HepG2 (cell line): ENCODE data around the gene HHIPL2. TPM values are rescaled to one million over a fixed set of nuclear protein-coding genes. Genes with fewer than 3 reads are reported as not detected.

ENCODE experiments used
- ATAC-seq: fragments of 200-7000 bp; cut with Tn5 transposase; 3 replicates; pipeline ENCODE4 v1.9.1; 2020; ENCODE audit warnings: mild to moderate bottlenecking, moderate library complexity
- BruUV-seq: library from RNA; stranded (reverse); fragments of 400-500 nt; replicated peaks from 2 replicates; lab custom pipeline; 2021; lab: Mats Ljungman, UMichigan
- CTCF ChIA-PET: fragments of 300-600 bp; formaldehyde crosslinking; extraction: SDS; loops from one replicate; lab custom pipeline; 2021; ENCODE audit warnings: low total read pairs, inconsistent platforms, low intra/inter-chr PET ratio; lab: Yijun Ruan, JAX
- POLR2A ChIA-PET: fragments of 350-600 bp; sonication (Branson Sonifier 250); formaldehyde crosslinking; loops from one replicate; lab custom pipeline; 2020; ENCODE audit warnings: antibody characterized with exemption, inconsistent platforms; lab: Yijun Ruan, JAX
- DNase-seq: peaks from one replicate; pipeline ENCODE4 v3.0.0-alpha.2; 2015; ENCODE audit warnings: low spot score
- FAIRE-seq: peaks from 3 replicates; lab custom pipeline; 2011; peaks lifted over from hg19 to GRCh38; lab: Jason Lieb, UNC
- H2AFZ ChIP-seq: one replicate; pipeline ENCODE4 v1.6.1; 2011; ENCODE audit warnings: low read length, inconsistent platforms
- H3K27ac ChIP-seq: fragments of 300-600 bp; 3 replicates; pipeline ENCODE4 v1.8.0; 2011; ENCODE audit warnings: mixed run types, mild to moderate bottlenecking, mixed read lengths, low read length, inconsistent platforms; ENCODE audit not compliant: insufficient read depth; ENCODE audit errors: extremely low read length
- H3K27me3 ChIP-seq, 2 experiments: fragments of 200-600 bp in 1 of 2; 2 replicates in 1 of 2; 3 replicates in 1 of 2; pipeline versions ENCODE4 v1.6.0 to v1.8.0; 2011; ENCODE audit warnings: low read length in 2 of 2, mild to moderate bottlenecking in 2 of 2, moderate library complexity in 2 of 2, inconsistent platforms in 1 of 2; ENCODE audit not compliant: insufficient read depth in 2 of 2, control insufficient read depth in 1 of 2
- H3K36me3 ChIP-seq, 2 experiments: fragments of 200-600 bp in 1 of 2; replicated peaks in 1 of 2; 2 replicates in 1 of 2; 3 replicates in 1 of 2; pipeline versions ENCODE4 v1.5.1 to v1.8.0; 2011; ENCODE audit warnings: low read length in 2 of 2, inconsistent platforms in 1 of 2; ENCODE audit not compliant: insufficient read depth in 2 of 2, control insufficient read depth in 1 of 2
- H3K4me1 ChIP-seq: 2 replicates; pipeline ENCODE4 v1.5.1; 2012; ENCODE audit warnings: low read length, inconsistent platforms; ENCODE audit not compliant: insufficient read depth
- H3K4me2 ChIP-seq: 2 replicates; pipeline ENCODE4 v1.6.0; 2011; ENCODE audit warnings: low read depth, low read length, inconsistent platforms
- H3K4me3 ChIP-seq, 3 experiments: fragments of 200-600 bp in 1 of 3; sonication (generic), shearing (Covaris generic) in 1 of 3; replicated peaks in 1 of 3; 2 replicates each; pipeline ENCODE4 v1.5.1; 2011 to 2016; ENCODE audit warnings: low read length in 3 of 3, inconsistent platforms in 2 of 3, low read depth in 2 of 3, mild to moderate bottlenecking in 2 of 3, control low read depth in 1 of 3, mixed read lengths in 1 of 3; ENCODE audit not compliant: insufficient read depth in 1 of 3
- H3K79me2 ChIP-seq: one replicate; pipeline ENCODE4 v1.6.1; 2011; ENCODE audit warnings: low read length, inconsistent platforms; ENCODE audit not compliant: insufficient read depth
- H3K9ac ChIP-seq: 2 replicates; pipeline ENCODE4 v1.6.0; 2011; ENCODE audit warnings: mild to moderate bottlenecking, low read depth, low read length, inconsistent platforms; ENCODE audit not compliant: insufficient read depth
- H3K9me3 ChIP-seq: 2 replicates; pipeline ENCODE4 v1.5.1; 2012; ENCODE audit warnings: mild to moderate bottlenecking, low read length
- H4K20me1 ChIP-seq: 2 replicates; pipeline ENCODE4 v1.6.0; 2011; ENCODE audit warnings: inconsistent platforms, mild to moderate bottlenecking, low read length, moderate library complexity; ENCODE audit not compliant: insufficient read depth
- GTF3A ChIP-seq: sonication (generic); formaldehyde crosslinking; conservative IDR thresholded peaks from 2 replicates; pipeline ENCODE4 v1.4.0; 2020; ENCODE audit warnings: mild to moderate bottlenecking, missing genetic modification reagents
- KAT2B ChIP-seq: fragments of 150-350 bp; IDR thresholded peaks from 2 replicates; pipeline ENCODE4 v1.6.1; 2014; ENCODE audit warnings: low read depth, low read length, borderline replicate concordance
- MIER3 ChIP-seq: IDR thresholded peaks from 2 replicates; pipeline ENCODE4 v1.6.1; 2016; ENCODE audit warnings: missing compliant biosample characterization, borderline replicate concordance
- NFYC ChIP-seq: IDR thresholded peaks from 2 replicates; pipeline ENCODE4 v1.6.1; 2016; ENCODE audit warnings: missing genetic modification reagents, missing compliant biosample characterization
- SOX13 ChIP-seq, 3 experiments: fragments of 450-650 bp in 1 of 3; sonication (generic) in 1 of 3; formaldehyde crosslinking in 1 of 3; IDR thresholded peaks in 2 of 3; conservative IDR thresholded peaks in 1 of 3; 2 replicates each; pipeline versions ENCODE4 v1.5.0 to v1.6.1; 2016 to 2020; ENCODE audit warnings: antibody characterized with exemption in 1 of 3, mild to moderate bottlenecking in 1 of 3, missing compliant biosample characterization in 1 of 3, missing genetic modification reagents in 1 of 3, moderate library complexity in 1 of 3
- SP1 ChIP-seq, 2 experiments: fragments of 450-650 bp in 1 of 2; sonication (generic) in 1 of 2; formaldehyde crosslinking in 1 of 2; IDR thresholded peaks; 2 replicates each; pipeline versions ENCODE4 v1.4.0 to v1.6.1; 2016 to 2020; ENCODE audit warnings: missing genetic modification reagents in 1 of 2
- TBP ChIP-seq: sonication (generic); formaldehyde crosslinking; IDR thresholded peaks from 2 replicates; pipeline ENCODE4 v1.5.0; 2020; ENCODE audit warnings: missing genetic modification reagents
- TCF12 ChIP-seq, 2 experiments: fragments of 450-650 bp in 1 of 2; sonication (generic) in 1 of 2; formaldehyde crosslinking in 1 of 2; IDR thresholded peaks; 2 replicates each; pipeline versions ENCODE4 v1.6.1 to v1.8.0; 2017 to 2022; ENCODE audit warnings: antibody characterized with exemption in 1 of 2, mild to moderate bottlenecking in 1 of 2, missing genetic modification reagents in 1 of 2, moderate library complexity in 1 of 2
- TEAD3 ChIP-seq: optimal IDR thresholded peaks from 2 replicates; pipeline ENCODE3; 2016; ENCODE audit warnings: borderline replicate concordance
- TRAFD1 ChIP-seq: sonication (generic); formaldehyde crosslinking; IDR thresholded peaks from 2 replicates; pipeline ENCODE4 v1.5.1; 2020; ENCODE audit warnings: missing genetic modification reagents, mild to moderate bottlenecking, borderline replicate concordance
- ZBTB34 ChIP-seq: sonication (generic); formaldehyde crosslinking; IDR thresholded peaks from 2 replicates; pipeline ENCODE4 v1.8.0; 2022; ENCODE audit warnings: mild to moderate bottlenecking, missing genetic modification reagents
- ZNF10 ChIP-seq: sonication (generic); formaldehyde crosslinking; IDR thresholded peaks from 2 replicates; pipeline ENCODE4 v1.4.0; 2020; ENCODE audit warnings: mild to moderate bottlenecking, low read depth, missing genetic modification reagents, borderline replicate concordance
- ZSCAN30 ChIP-seq: sonication (generic); formaldehyde crosslinking; IDR thresholded peaks from 2 replicates; pipeline ENCODE4 v1.5.0; 2020; ENCODE audit warnings: mild to moderate bottlenecking, missing genetic modification reagents
- WGBS: methylation state at CpG from one replicate; pipeline ENCODE4 v1.1.6; 2017; ENCODE audit warnings: low lambda C conversion rate; 5-methylcytosine and 5-hydroxymethylcytosine counted together
- in situ Hi-C: cut with HindIII; loops from 2 replicates; pipeline ENCODE4 v1.10.0; 2017; ENCODE audit warnings: low pct_unique_long_range_greater_than_20kb; ENCODE audit not compliant: extremely low pct_ligation_motif_present
- intact Hi-C: fragments of 100-400 bp; cut with micrococcal nuclease; formaldehyde crosslinking; loops from one replicate; pipeline ENCODE4 v1.10.0; 2022; ENCODE audit not compliant: unreplicated experiment
- polyA plus RNA-seq, 8 experiments: library from polyadenylated mRNA; depleted of rRNA in 3 of 8; stranded (reverse) in 7 of 8; unstranded in 1 of 8; fragments of >200 nt; fragmentation: Illumina TruSeq in 4 of 8; extraction: Trizol in 4 of 8; gene quantifications; 2 replicates each; pipeline versions ENCODE4 v1.2.1 to v1.2.3, GENCODE V29; 2011 to 2016; ENCODE audit warnings: low read depth in 4 of 8, missing spikeins in 1 of 8, mixed read lengths in 1 of 8; ENCODE audit not compliant: insufficient read depth in 1 of 8
- total RNA-seq, 5 experiments: library from RNA; depleted of rRNA; stranded (reverse); fragments of >200 nt; fragmentation: Illumina TruSeq; extraction: Trizol; gene quantifications; 2 replicates each; pipeline ENCODE4 v1.2.3, GENCODE V29; 2016; ENCODE audit warnings: low read depth in 1 of 5
- TF ChIP-seq, protein P1 (sequence below): IDR thresholded peaks from 2 replicates; pipeline ENCODE4 v1.6.1; 2016; ENCODE audit warnings: low read depth

HHIPL2 gene
- total and polyA plus RNA-seq, 2 of the 13 experiments (the other 11 are each of a cell fraction or from before 2014, with no cell fraction given) = 0.53 to 1.3 TPM

DNA sequence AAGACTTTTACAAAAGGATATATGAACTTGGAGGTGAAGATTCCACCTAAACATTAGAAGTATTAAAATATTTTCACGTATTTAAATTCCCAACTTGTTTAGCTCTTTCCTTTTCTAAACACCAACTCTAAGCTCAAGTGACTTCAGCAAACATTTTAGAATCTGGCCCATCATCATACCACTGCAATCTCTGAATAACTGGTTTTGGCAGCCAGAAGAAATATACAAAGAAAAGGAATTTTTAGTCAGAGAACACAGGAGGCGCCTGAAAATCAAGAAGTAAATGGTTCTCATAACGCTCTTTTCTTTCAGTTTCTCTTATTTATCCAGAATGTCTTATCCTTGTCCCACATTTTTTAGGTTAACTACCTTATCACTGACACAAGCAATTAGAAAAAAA lies 31.4 kb upstream of the HHIPL2 start:
- ATAC-seq (no peak), FAIRE-seq (no peak), DNase-seq (no peak)
- TF ChIP-seq TCF12 (IDR thresholded peaks at IDR 0.05) (no peak), TCF12 (CRISPR knock-in tag; IDR thresholded peaks at IDR 0.05) (no peak), NFYC (CRISPR knock-in tag) (no peak), TEAD3 (CRISPR knock-in tag) (no peak), ZSCAN30 (CRISPR knock-in tag) (no peak), TBP (CRISPR knock-in tag) (no peak), ZNF10 (CRISPR knock-in tag) (no peak), MIER3 (no peak), SP1 (IDR thresholded peaks at IDR 0.05) (no peak), SP1 (CRISPR knock-in tag; IDR thresholded peaks at IDR 0.05) (no peak), KAT2B (no peak), TRAFD1 (CRISPR knock-in tag) (no peak), ZBTB34 (no peak), GTF3A (no peak), SOX13 (IDR thresholded peaks at IDR 0.05) (no peak), SOX13 (CRISPR knock-in tag; conservative IDR thresholded peaks at IDR 0.05 in 1 of 2, IDR thresholded peaks at IDR 0.05 in 1 of 2) (no peak)
- TF ChIP-seq, protein P1, sequence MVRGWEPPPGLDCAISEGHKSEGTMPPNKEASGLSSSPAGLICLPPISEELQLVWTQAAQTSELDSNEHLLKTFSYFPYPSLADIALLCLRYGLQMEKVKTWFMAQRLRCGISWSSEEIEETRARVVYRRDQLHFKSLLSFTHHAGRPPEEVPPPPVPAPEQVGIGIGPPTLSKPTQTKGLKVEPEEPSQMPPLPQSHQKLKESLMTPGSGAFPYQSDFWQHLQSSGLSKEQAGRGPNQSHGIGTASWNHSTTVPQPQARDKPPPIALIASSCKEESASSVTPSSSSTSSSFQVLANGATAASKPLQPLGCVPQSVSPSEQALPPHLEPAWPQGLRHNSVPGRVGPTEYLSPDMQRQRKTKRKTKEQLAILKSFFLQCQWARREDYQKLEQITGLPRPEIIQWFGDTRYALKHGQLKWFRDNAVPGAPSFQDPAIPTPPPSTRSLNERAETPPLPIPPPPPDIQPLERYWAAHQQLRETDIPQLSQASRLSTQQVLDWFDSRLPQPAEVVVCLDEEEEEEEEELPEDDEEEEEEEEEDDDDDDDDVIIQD (CRISPR knock-in tag) = no peak
- Histone ChIP-seq H3K4me1 (no peaks in the 10 kb centered on the region), H3K9ac (no peak overlapping the region), H4K20me1 (no peaks in the 10 kb centered on the region), H2AFZ (no peak overlapping the region), H3K36me3 (peaks cover 0 to 62% of the 10 kb centered on the region in 2 experiments; a peak in 3 of 5 replicates), H3K4me2 (no peak overlapping the region), H3K27me3 (no peaks in the 10 kb centered on the region), H3K9me3 (no peaks in the 10 kb centered on the region), H3K27ac (no peak overlapping the region), H3K4me3 (no peak overlapping the region), H3K79me2 (no peaks in the 10 kb centered on the region)
- ChIA-PET POLR2A (no interaction called here), CTCF (no interaction called here)
- no TSS peak for BruUV-seq
- 97% methylated on average over 3 of the region's 3 CpGs for WGBS
- intact Hi-C loops (no loop called here), in situ Hi-C loops (no loop called here)
